ENCODE results near the gene KHSRP. TPM values are rescaled to one million over a fixed set of nuclear protein-coding genes. Genes with fewer than 3 reads are reported as not detected.
"Not testable (repeated sequence)": the region's sequence is repeated elsewhere in the genome, so short reads cannot be mapped to it uniquely, and the experiment has no call there.

KHSRP gene
- total RNA-seq, 1 donor from 2014 or later: 125 TPM

GRCh38 chr19:6417713-6418561 is 6.7 kb downstream of the KHSRP start:
- DNase-seq: no peak

- no peak for DNase-seq
Observed at GRCh38 chr19:6416658-6417405, 7.8 kb downstream of the KHSRP start.

- DNase-seq: no peak
Observed at GRCh38 chr19:6415591-6416190, 8.9 kb downstream of the KHSRP start.

GRCh38 chr19:6414793-6415590 is 9.6 kb downstream of the KHSRP start:
- no peak for DNase-seq

- DNase-seq: peak; percentile 40
Observed at GRCh38 chr19:6413721-6414643, 10.6 kb downstream of the KHSRP start.

GRCh38 chr19:6413291-6413690 is 11.3 kb downstream of the KHSRP start:
- peak; percentile 35 for DNase-seq

- DNase-seq: peak; percentile 51
Observed at GRCh38 chr19:6412447-6413091, 12.0 kb downstream of the KHSRP start.

GRCh38 chr19:6412061-6412446 is 12.6 kb downstream of the KHSRP start:
- no peak for DNase-seq

- no peak for DNase-seq
Observed at GRCh38 chr19:6409346-6409745, 15.3 kb downstream of the KHSRP start.

- DNase-seq: no peak
Observed at GRCh38 chr19:6406401-6406800, 18.2 kb downstream of the KHSRP start.

GRCh38 chr19:6402837-6403608 is 21.6 kb downstream of the KHSRP start:
- DNase-seq: peak; percentile 84

- no peak for DNase-seq
Observed at GRCh38 chr19:6402058-6402457, 22.6 kb downstream of the KHSRP start.

- DNase-seq: not testable (repeated sequence)
Observed at GRCh38 chr19:6400062-6400944, 24.3 kb downstream of the KHSRP start.

- DNase-seq: no peak
Observed at GRCh38 chr19:6396305-6396704, 28.3 kb downstream of the KHSRP start.

- no peak for DNase-seq
Observed at GRCh38 chr19:6394831-6395230, 29.8 kb downstream of the KHSRP start.

- DNase-seq: no peak
Observed at GRCh38 chr19:6393983-6394412, 30.6 kb downstream of the KHSRP start.

- peak; percentile 99 for DNase-seq
Observed at GRCh38 chr19:6393074-6393982, 31.3 kb downstream of the KHSRP start, which contains the start of gene GTF2F1. Gene GTF2F1, minus strand, starts transcription at chr19:6393164. Its CDS starts 169 bp downstream, at chr19:6392995.

Data from tongue (tissue), 2 donors.